Small intestine (tissue), 7 donors: ENCODE measurements around the gene TMEM147. TPM values are rescaled to one million over a fixed set of nuclear protein-coding genes. Genes with fewer than 3 reads are reported as not detected.

ENCODE experiments used
- DNase-seq, 2 donors: peaks; one replicate each; pipeline versions ENCODE4 v3.0.0 to v3.0.0-alpha.2; 2013
- FAIRE-seq: peaks from 2 replicates; lab custom pipeline; 2012; peaks lifted over from hg19 to GRCh38; lab: Jason Lieb, UNC
- H3K27ac ChIP-seq, 3 donors: one replicate each; pipeline ENCODE4 v1.5.1; 2013; ENCODE audit warnings: low read length in 2 of 3, mild to moderate bottlenecking in 2 of 3, control low read depth in 1 of 3, inconsistent platforms in 1 of 3, low read depth in 1 of 3, moderate library complexity in 1 of 3
- H3K27me3 ChIP-seq, 3 donors: one replicate each; pipeline ENCODE4 v1.6.1; 2013; ENCODE audit warnings: low read length in 3 of 3, inconsistent platforms in 1 of 3; ENCODE audit not compliant: control insufficient read depth in 3 of 3, insufficient read depth in 3 of 3
- H3K36me3 ChIP-seq, 3 donors: one replicate each; pipeline ENCODE4 v1.6.1; 2013; ENCODE audit warnings: low read length in 3 of 3, inconsistent platforms in 1 of 3, low read depth in 1 of 3, mild to moderate bottlenecking in 1 of 3, moderate library complexity in 1 of 3; ENCODE audit not compliant: control insufficient read depth in 3 of 3, insufficient read depth in 2 of 3
- H3K4me1 ChIP-seq, 3 donors: one replicate each; pipeline ENCODE4 v1.6.1; 2013; ENCODE audit warnings: low read length in 2 of 3, inconsistent platforms in 1 of 3, low read depth in 1 of 3, mild to moderate bottlenecking in 1 of 3, moderate library complexity in 1 of 3; ENCODE audit not compliant: control insufficient read depth in 3 of 3, insufficient read depth in 2 of 3
- H3K4me3 ChIP-seq, 3 donors: one replicate each; pipeline ENCODE4 v1.5.1; 2013; ENCODE audit warnings: low read length in 3 of 3, control low read depth in 1 of 3, inconsistent platforms in 1 of 3, low read depth in 1 of 3, mild to moderate bottlenecking in 1 of 3, moderate library complexity in 1 of 3
- H3K9me3 ChIP-seq, 2 donors: one replicate each; pipeline ENCODE4 v1.6.1; 2013; ENCODE audit warnings: low read depth in 1 of 2, low read length in 1 of 2; ENCODE audit not compliant: control insufficient read depth in 2 of 2, insufficient read depth in 1 of 2
- WGBS, 3 donors: extraction: QIAGEN DNeasy Blood & Tissue Kit; methylation state at CpG; one replicate each; pipeline ENCODE4 v1.1.7; 2013; 5-methylcytosine and 5-hydroxymethylcytosine counted together
- polyA plus RNA-seq, 4 donors: library from polyadenylated mRNA; stranded (reverse) in 3 of 4; unstranded in 1 of 4; fragments of 200-250 nt in 3 of 4; fragments of 120-200 nt in 1 of 4; gene quantifications; one replicate each; pipeline versions ENCODE4 v1.2.1 to v1.2.3, GENCODE V29; 2013
- donor health status: healthy with polysubstance abuse.
- donor health status: control.
- donor health status: control.
- donor health status: Bipolar disorder and iron deficiency.
- donor health status: healthy.

Gene TMEM147
- polyA plus RNA-seq, 4 donors = 40.3 to 149 (median 77.5) TPM

DNA sequence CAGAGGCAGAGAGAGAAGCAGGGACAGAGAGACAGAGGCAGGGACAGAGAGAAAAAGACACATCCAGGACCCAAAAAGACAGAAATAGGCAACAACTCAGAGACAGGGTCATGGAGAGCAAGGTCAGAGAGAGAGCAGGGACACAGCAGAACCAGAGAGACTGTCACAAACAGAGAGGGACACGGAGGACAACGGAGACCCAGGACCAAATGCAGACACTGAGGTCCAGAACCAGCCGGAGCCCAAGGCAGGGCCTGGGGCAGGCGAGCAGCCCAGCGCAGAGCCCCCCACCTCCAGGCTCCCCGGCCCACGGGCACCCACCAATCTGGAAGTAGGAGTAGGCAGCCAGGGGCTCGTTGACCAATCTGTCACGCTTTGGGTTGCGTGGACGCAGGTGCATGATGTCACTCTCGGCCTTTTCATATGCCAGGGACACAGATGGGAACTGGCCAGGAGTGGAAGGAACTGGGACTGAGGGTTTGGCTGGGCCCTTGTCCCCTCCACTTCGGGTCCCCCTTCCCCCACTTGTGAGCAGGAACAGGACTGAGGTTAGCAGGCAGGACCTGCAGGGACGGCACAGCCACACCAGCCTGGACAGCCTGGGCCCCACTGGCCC, 8.1 kb downstream of the TMEM147 start:
- Histone ChIP-seq H3K27me3 (peaks cover 0 to 18% (median 3%) of the 10 kb centered on the region in 3 donors), H3K4me1 (no peaks in the 10 kb centered on the region), H3K36me3 (peaks cover 0 to 22% (median 0%) of the 10 kb centered on the region in 3 donors), H3K27ac (no peak overlapping the region), H3K4me3 (no peak overlapping the region), H3K9me3 (no peaks in the 10 kb centered on the region)
- WGBS, 3 donors = 62 to 75% (median 67%) methylated on average over 13 to 14 of the region's 14 CpGs
- no peak for FAIRE-seq
- no peak for DNase-seq

GRCh38 chr19:35554076-35554475, 8.7 kb downstream of the TMEM147 start:
- DNase-seq = no peak

DNA sequence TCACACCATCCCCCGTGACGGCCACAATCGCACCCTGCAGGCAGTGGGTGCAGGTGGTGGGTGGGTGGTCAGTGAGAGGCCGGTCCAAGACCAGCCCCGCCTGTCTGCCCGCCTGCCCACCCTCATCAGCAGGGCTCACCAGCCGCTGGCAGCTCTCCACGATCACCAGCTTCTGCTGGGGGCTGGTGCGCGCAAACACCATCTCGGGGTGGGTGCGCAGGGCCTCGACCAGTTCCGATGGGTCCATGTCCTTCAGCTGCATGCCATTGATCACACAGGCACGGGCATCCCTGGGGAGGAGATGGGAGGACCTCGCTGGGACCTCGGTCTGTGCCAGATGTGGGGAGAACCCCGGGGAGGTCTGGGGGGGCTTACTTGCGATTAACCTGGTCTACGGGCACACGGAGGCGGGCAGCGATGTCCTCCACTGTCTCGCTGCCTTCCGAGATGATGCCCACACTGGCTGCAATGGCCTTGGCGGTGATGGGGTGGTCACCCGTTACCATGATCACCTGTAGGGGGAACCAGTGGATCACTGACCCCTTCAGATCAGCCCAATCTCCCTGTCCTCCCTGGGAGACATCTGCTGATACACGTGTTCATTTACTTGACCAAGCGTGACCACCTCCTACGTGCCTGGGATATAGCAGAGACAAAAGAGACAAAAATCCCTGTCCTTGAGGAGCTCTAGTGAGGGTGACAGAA, 10.0 kb downstream of the TMEM147 start:
- DNase-seq (no peak), FAIRE-seq (no peak)
- Histone ChIP-seq H3K27ac (no peak overlapping the region), H3K4me3 (no peak overlapping the region), H3K4me1 (no peaks in the 10 kb centered on the region), H3K36me3 (peaks cover 0 to 8% (median 0%) of the 10 kb centered on the region in 3 donors), H3K9me3 (no peaks in the 10 kb centered on the region), H3K27me3 (peaks cover 3 to 31% (median 11%) of the 10 kb centered on the region in 3 donors)
- WGBS, 3 donors = 69 to 74% (median 71%) methylated on average over 24 to 30 of the region's 30 CpGs

More at GRCh38 chr19:35554076-35554475, 8.7 kb downstream of the TMEM147 start:
- peaks cover 3 to 24% (median 3%) of the 10 kb centered on the region in 3 donors for H3K27me3 ChIP-seq
- no peak overlapping the region for H3K4me3 ChIP-seq
- 53 to 69% (median 59%) methylated on average over 5 of the region's 5 CpGs for WGBS, 3 donors
- peaks cover 0 to 17% (median 0%) of the 10 kb centered on the region in 3 donors for H3K36me3 ChIP-seq
- FAIRE-seq = no peak
- H3K9me3 ChIP-seq = no peaks in the 10 kb centered on the region
- no peak overlapping the region for H3K27ac ChIP-seq
- no peaks in the 10 kb centered on the region for H3K4me1 ChIP-seq

GRCh38 chr19:35556025-35556590, 10.7 kb downstream of the TMEM147 start:
- no peak for DNase-seq
- Histone ChIP-seq H3K9me3 (no peaks in the 10 kb centered on the region), H3K27ac (no peak overlapping the region), H3K36me3 (peaks cover 0 to 2% (median 0%) of the 10 kb centered on the region in 3 donors), H3K27me3 (peaks cover 3 to 31% (median 11%) of the 10 kb centered on the region in 3 donors), H3K4me1 (no peaks in the 10 kb centered on the region), H3K4me3 (no peak overlapping the region)
- no peak for FAIRE-seq
- WGBS, 3 donors = 76 to 84% (median 83%) methylated on average over 9 of the region's 9 CpGs

DNA sequence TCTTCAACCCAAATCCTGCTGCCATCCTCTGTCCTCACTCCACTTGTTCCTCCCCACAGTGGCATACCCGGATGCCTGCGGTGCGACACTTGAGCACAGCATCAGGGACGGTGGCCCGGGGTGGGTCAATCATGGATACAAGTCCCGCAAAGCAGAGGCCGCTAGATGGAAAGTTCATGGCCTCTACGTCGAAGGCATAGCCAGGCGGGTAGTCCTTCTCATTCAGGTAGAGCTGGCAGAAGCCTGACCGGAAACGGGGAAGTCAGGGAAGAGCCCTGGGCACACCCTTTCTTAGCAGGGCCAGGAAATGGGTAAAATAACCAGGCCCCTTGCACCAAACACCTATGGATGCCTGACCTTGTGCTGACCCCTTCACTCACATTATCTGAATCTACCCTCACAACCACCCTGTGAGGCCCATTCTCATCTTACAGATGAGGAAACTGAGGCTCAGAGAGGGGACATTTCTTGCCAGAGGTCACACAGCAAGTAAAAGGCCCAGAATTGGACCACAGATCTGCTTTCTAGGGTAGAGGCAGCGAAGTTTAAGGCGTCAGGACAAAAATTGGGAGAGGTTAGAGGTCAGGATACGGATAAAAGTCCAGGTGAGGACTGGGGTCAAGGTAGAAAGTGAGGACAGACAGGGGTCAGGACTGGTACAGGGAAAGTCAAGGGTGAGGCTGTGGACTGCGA, 11.6 kb downstream of the TMEM147 start:
- no peak for FAIRE-seq
- H3K4me3 ChIP-seq = no peak overlapping the region
- H3K9me3 ChIP-seq = no peaks in the 10 kb centered on the region
- no peak overlapping the region for H3K27ac ChIP-seq
- peaks cover 3 to 35% (median 11%) of the 10 kb centered on the region in 3 donors for H3K27me3 ChIP-seq
- 77 to 87% (median 84%) methylated on average over 16 of the region's 16 CpGs for WGBS, 3 donors
- DNase-seq = no peak
- no peaks in the 10 kb centered on the region for H3K4me1 ChIP-seq
- H3K36me3 ChIP-seq = no peaks in the 10 kb centered on the region

- no peak for FAIRE-seq
- Histone ChIP-seq H3K9me3 (no peaks in the 10 kb centered on the region), H3K36me3 (no peaks in the 10 kb centered on the region), H3K27ac (no peak overlapping the region), H3K4me3 (peak overlapping the region in 1 of 3 donors; percentile 24), H3K27me3 (peaks cover 3 to 35% (median 11%) of the 10 kb centered on the region in 3 donors), H3K4me1 (no peaks in the 10 kb centered on the region)
- DNase-seq = peak; percentile 31 to 65
- 5 to 9% (median 8%) methylated on average over 36 to 60 of the region's 60 CpGs for WGBS, 3 donors
Observed at GRCh38 chr19:35557539-35558399, 12.3 kb downstream of the TMEM147 start.

- DNase-seq (no peak), FAIRE-seq (no peak)
- Histone ChIP-seq H3K9me3 (no peaks in the 10 kb centered on the region), H3K36me3 (no peaks in the 10 kb centered on the region), H3K4me3 (peak overlapping the region in 1 of 3 donors; percentile 24), H3K27ac (no peak overlapping the region), H3K4me1 (no peaks in the 10 kb centered on the region), H3K27me3 (peaks cover 3 to 35% (median 11%) of the 10 kb centered on the region in 3 donors)
- 31 to 41% (median 35%) methylated on average over 45 to 53 of the region's 53 CpGs for WGBS, 3 donors
Observed at GRCh38 chr19:35558400-35559280, 13.2 kb downstream of the TMEM147 start.
